Activated CD4-positive, alpha-beta memory T cell treated with anti-CD3 and anti-CD28 coated beads for 36 hours (primary cell): ENCODE measurements around the gene KIRREL1. TPM values are rescaled to one million over a fixed set of nuclear protein-coding genes. Genes with fewer than 3 reads are reported as not detected.

Experiments
- CTCF ChIA-PET: fragments of 350-600 bp; sonication (Branson Sonifier 250); formaldehyde crosslinking; loops from one replicate; lab custom pipeline; 2021; ENCODE audit warnings: antibody characterized with exemption, inconsistent platforms; lab: Charles Lee
- POLR2A ChIA-PET: fragments of 350-600 bp; sonication (Branson Sonifier 250); formaldehyde crosslinking; loops from one replicate; lab custom pipeline; 2021; ENCODE audit warnings: antibody characterized with exemption; lab: Charles Lee
- DNase-seq: peaks from one replicate; pipeline ENCODE4 v3.0.0-alpha.2; 2020
- H3K27ac Mint-ChIP-seq: one replicate; pipeline ENCODE4 v1.8.0; 2021; ENCODE audit warnings: mixed read lengths
- H3K27me3 Mint-ChIP-seq: one replicate; pipeline ENCODE4 v1.8.0; 2021; ENCODE audit warnings: mixed read lengths
- H3K36me3 Mint-ChIP-seq: one replicate; pipeline ENCODE4 v1.8.0; 2021; ENCODE audit warnings: mixed read lengths
- H3K4me1 Mint-ChIP-seq: one replicate; pipeline ENCODE4 v1.8.0; 2021; ENCODE audit warnings: low read depth, mixed read lengths
- H3K4me3 Mint-ChIP-seq: one replicate; pipeline ENCODE4 v1.8.0; 2021; ENCODE audit warnings: mild to moderate bottlenecking, mixed read lengths
- H3K9me3 Mint-ChIP-seq: one replicate; pipeline ENCODE4 v1.8.0; 2021; ENCODE audit warnings: mixed read lengths
- intact Hi-C: fragments of 100-400 bp; cut with micrococcal nuclease; formaldehyde crosslinking; loops from one replicate; pipeline ENCODE4 v1.15.1; 2023
- total RNA-seq, 2 experiments: library from RNA; stranded (reverse); gene quantifications; one replicate each; pipeline ENCODE4 v1.2.3, GENCODE V29; 2021

The KIRREL1 gene
- not detected for total RNA-seq

DNA sequence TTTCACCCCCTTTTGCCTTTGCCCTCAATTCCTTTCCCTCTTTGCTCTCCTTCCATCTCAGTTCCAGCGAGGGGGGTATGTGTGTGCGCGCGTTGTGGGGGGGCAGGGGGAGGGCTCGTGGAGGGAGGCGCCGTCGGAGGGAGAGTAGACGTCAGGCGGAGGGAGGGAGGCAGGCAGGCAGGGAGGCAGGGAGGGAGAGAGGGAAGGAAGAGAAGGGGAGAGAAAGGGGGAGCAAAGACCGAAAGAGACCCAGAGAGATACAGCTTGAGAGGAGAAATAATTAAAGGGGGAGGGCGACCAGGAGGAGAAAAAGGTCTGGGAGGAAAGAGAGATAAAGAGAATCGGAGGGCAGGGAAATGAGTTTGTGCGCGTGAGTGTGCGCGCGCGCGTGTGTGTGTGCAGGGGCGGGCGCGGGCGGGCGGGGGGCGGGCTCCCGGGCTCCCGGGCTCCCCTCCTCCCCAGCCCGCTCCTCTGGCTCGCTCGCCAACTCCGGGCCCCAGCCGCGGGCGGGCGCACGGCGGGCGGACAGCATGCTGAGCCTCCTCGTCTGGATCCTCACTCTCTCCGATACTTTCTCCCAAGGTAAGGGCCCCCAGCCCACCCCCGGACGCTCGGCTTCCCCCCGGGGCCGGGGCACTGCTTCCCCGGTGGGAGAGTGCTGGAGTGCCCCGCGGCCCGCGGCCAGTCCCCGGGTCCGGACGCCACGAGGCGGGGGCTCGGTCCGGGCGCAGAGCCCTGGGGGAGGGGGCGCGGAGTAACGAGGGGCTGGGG, at the start of gene KIRREL1:
Gene KIRREL1, plus strand, starts transcription at position 499 of the 771 bp plus-strand sequence. Its CDS starts 32 bp downstream, at position 531.
- POLR2A ChIA-PET, result no interaction called here
- H3K4me3 Mint-ChIP-seq, result no peak within 1 kb of the TSS

DNA sequence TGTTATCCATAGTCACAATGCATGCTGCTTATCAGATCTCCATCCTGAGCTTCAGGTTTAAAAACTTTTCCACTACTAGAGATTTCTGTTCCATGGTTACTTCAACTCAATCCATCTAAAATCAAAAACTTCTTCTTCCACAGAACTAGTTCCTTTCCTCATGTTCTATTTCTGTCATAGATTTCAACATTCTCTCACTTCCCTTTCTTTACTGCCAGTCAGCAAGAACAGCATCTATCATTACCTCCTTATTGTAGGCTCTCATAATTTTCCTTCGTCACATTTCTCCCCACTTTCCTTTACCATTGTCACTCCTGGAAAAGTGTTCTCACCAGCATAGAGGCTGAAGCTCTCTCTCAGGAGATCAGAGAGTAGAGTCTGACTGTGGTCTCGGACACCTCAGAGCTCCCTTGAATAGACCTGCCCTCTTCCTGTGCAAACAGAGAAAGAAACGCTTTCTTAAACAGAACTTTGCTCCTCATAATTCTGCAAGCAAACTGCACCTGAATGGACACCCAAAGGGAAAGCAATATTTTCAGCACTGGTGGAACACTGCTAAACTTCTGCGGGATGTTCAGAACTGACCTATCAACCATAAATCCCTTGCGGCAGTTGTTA, 48.7 kb upstream of the KIRREL1 start:
- ChIA-PET CTCF (interaction anchor here (0.7 kb wide), 1 partner anchor 179 kb away, joined by 3 read pairs; no protein-coding TSS in a partner anchor), POLR2A (no interaction called here)
- intact Hi-C loops, result no loop called here
- peaks cover 16% of the 10 kb centered on the region for H3K27me3 Mint-ChIP-seq
- no peak for DNase-seq
- H3K36me3 Mint-ChIP-seq, result no peaks in the 10 kb centered on the region
- H3K4me3 Mint-ChIP-seq, result no peak overlapping the region
- H3K27ac Mint-ChIP-seq, result no peak overlapping the region
- H3K4me1 Mint-ChIP-seq, result no peaks in the 10 kb centered on the region
- no peaks in the 10 kb centered on the region for H3K9me3 Mint-ChIP-seq

More for the DNA sequence above, at the start of gene KIRREL1:
- no peak within 1 kb of the TSS for H3K27ac Mint-ChIP-seq
- H3K36me3 Mint-ChIP-seq, result no peaks in the 10 kb centered on the region
- DNase-seq, result peak; percentile 13
- no peaks in the 10 kb centered on the region for H3K9me3 Mint-ChIP-seq
- H3K27me3 Mint-ChIP-seq, result peaks cover 33% of the 10 kb centered on the region
- H3K4me1 Mint-ChIP-seq, result peaks cover 2% of the 10 kb centered on the region
- intact Hi-C loops, result loop anchor here (2.0 kb wide), 2 partner anchors 93 to 131 kb away; no protein-coding TSS in a partner anchor
- CTCF ChIA-PET, result interaction anchor here (1.1 to 4.9 kb wide), 9 partner anchors 10 to 413 kb away, joined by 4 to 112 read pairs (median 7); no protein-coding TSS in a partner anchor

DNA sequence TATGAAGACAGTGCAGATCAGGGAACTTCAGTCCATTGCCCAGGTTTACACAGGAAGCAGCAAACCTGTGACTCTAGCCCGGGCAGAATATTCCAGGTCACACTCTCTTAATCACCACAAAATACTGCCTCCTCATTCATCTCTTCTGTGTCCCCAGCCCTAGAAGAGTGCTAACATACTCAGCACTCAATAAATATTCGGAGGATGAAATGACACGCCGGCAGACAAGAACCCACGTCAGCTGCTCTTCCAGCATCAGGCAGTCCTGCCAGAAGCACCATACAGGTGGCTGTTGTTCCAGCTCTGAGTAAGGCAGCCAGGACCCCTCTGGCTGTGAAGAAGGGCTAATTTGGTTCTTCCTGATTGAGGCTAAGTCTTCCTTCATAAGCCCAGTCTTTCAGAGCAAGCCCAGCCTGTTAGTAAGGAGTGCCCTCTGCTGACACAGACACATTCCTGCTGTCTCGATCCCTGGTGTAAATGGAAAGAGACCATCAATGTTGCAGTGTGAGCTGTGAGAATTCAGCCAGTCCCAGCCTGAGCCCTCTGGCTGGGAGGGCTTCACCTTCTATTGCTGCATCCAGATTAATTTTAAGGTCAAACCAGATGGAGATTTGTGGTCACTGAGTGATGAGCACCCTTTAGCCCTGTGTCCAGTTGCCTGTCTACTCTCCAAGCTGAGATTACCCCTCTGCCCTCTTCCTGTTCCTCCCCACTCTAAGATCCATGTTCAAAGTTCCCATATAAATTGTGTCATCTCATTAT, 45.0 kb upstream of the KIRREL1 start:
- H3K27me3 Mint-ChIP-seq, result peaks cover 30% of the 10 kb centered on the region
- POLR2A ChIA-PET, result no interaction called here
- no peaks in the 10 kb centered on the region for H3K4me1 Mint-ChIP-seq
- H3K36me3 Mint-ChIP-seq, result no peaks in the 10 kb centered on the region
- no peaks in the 10 kb centered on the region for H3K9me3 Mint-ChIP-seq
- H3K27ac Mint-ChIP-seq, result no peak overlapping the region
- DNase-seq, result peak; percentile 11
- CTCF ChIA-PET, result interaction anchor here (1.0 kb wide), 1 partner anchor 43 kb away, joined by 3 read pairs; no protein-coding TSS in a partner anchor
- H3K4me3 Mint-ChIP-seq, result no peak overlapping the region
- intact Hi-C loops, result no loop called here

DNA sequence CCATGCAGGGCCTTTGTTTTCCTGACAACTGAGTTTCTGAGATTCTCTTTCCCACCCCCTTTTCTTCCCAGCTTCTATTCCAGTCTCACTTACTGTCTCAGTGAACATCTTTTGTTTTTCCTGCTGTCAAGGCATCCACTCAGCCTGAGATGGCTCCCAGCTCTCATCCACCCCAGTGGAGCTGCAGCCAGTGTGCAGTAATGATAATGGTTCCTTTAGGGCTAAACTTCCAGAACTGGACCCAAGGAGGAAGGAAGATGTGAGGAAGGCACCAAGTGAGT, 44.4 kb upstream of the KIRREL1 start:
- DNase-seq, result no peak
- H3K27me3 Mint-ChIP-seq, result peaks cover 30% of the 10 kb centered on the region
- no peak overlapping the region for H3K27ac Mint-ChIP-seq
- ChIA-PET CTCF (no interaction called here), POLR2A (no interaction called here)
- H3K36me3 Mint-ChIP-seq, result no peaks in the 10 kb centered on the region
- no peaks in the 10 kb centered on the region for H3K4me1 Mint-ChIP-seq
- intact Hi-C loops, result no loop called here
- H3K4me3 Mint-ChIP-seq, result no peak overlapping the region
- no peaks in the 10 kb centered on the region for H3K9me3 Mint-ChIP-seq

DNA sequence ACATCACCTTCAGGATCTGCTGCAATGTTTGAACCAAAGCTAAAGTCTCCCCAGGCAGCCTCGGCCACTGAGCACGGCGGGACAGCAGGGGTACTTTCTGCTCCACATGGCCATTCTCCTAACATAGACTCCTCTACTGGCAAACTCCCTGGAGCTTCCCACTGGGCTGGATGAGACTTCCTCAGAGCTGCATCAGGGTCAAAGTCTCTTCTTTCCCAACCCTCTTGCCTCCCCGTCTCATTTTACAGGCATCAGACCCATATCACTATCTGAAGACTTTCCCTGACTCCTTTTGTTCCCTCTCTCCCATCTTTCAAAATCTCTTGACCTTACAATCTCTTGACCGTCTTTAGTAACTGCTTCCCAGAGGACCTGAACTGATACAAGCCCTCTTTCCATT, 42.2 kb upstream of the KIRREL1 start:
- intact Hi-C loops, result no loop called here
- DNase-seq, result no peak
- ChIA-PET CTCF (interaction anchor here (0.8 to 1.5 kb wide), 2 partner anchors 18 to 40 kb away, joined by 3 to 7 read pairs; no protein-coding TSS in a partner anchor), POLR2A (no interaction called here)
- H3K36me3 Mint-ChIP-seq, result no peaks in the 10 kb centered on the region
- H3K4me3 Mint-ChIP-seq, result no peak overlapping the region
- H3K27me3 Mint-ChIP-seq, result peaks cover 32% of the 10 kb centered on the region
- no peaks in the 10 kb centered on the region for H3K9me3 Mint-ChIP-seq
- no peak overlapping the region for H3K27ac Mint-ChIP-seq
- H3K4me1 Mint-ChIP-seq, result no peaks in the 10 kb centered on the region

DNA sequence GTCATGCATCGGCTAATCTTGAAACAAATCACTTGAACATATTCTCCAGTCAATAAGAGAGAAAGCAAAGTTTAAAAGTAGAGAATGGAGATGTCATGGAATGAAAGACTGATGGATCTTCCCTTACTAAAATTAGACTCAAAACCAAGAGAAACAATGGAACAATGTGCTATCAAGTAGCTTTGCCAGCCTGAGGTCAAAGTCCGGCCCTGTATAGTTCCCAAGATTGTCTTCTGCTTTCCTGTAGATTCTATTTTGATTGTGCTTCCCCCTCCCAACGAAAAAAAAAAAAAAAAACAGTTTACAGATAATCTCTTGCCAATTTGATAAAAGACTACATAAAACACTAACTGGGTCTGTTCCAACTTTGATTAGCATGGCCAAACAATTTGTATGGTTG, 40.8 kb upstream of the KIRREL1 start:
- Mint-ChIP-seq H3K27me3 (peaks cover 32% of the 10 kb centered on the region), H3K9me3 (no peaks in the 10 kb centered on the region), H3K36me3 (no peaks in the 10 kb centered on the region), H3K27ac (no peak overlapping the region), H3K4me1 (no peaks in the 10 kb centered on the region), H3K4me3 (no peak overlapping the region)
- no peak for DNase-seq
- ChIA-PET POLR2A (no interaction called here), CTCF (no interaction called here)
- intact Hi-C loops, result no loop called here

DNA sequence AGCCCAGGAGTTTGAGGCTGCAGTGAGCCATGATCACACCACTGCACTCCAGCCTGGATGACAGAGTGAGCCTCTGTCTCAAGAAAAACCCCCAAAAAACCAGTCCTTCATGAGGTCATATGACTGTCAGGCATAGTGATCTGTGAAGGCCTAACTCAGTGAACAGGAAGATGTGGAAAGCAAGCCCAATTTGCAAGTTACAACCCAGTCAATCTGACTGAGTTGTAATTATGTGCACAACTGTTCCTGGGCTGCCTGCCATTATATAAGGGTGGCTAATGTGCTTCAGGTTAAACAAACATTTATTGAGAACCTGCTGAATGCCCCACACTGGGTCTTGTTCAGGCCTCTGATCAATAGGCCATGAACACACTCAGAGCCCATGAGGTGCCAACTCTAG, 38.2 kb upstream of the KIRREL1 start:
- POLR2A ChIA-PET, result no interaction called here
- Mint-ChIP-seq H3K4me1 (no peaks in the 10 kb centered on the region), H3K27me3 (peaks cover 24% of the 10 kb centered on the region), H3K27ac (no peak overlapping the region), H3K9me3 (no peaks in the 10 kb centered on the region), H3K4me3 (no peak overlapping the region), H3K36me3 (no peaks in the 10 kb centered on the region)
- intact Hi-C loops, result no loop called here
- DNase-seq, result no peak
- CTCF ChIA-PET, result no interaction called here

DNA sequence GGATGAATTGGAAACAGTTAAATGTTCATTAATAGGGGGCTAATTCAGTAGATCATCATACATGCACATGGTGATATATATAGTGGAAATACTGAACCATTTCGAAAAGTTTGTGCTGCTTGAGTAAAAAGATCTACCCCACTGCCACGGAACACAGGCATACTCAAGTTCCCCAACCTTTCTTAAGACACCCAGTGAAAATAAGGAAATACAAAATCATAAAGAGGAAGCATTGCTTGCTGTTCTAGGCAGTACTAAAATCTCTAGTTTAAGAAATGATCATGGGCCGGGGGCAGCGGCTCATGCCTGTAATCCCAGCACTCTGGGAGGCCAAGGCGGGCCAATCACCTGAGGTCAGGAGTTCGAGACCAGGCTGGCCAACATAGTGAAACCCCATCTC, 37.6 kb upstream of the KIRREL1 start:
- intact Hi-C loops, result no loop called here
- DNase-seq, result no peak
- Mint-ChIP-seq H3K36me3 (no peaks in the 10 kb centered on the region), H3K27me3 (peaks cover 24% of the 10 kb centered on the region), H3K4me1 (no peaks in the 10 kb centered on the region), H3K9me3 (no peaks in the 10 kb centered on the region), H3K27ac (no peak overlapping the region), H3K4me3 (no peak overlapping the region)
- POLR2A ChIA-PET, result no interaction called here
- CTCF ChIA-PET, result no interaction called here

DNA sequence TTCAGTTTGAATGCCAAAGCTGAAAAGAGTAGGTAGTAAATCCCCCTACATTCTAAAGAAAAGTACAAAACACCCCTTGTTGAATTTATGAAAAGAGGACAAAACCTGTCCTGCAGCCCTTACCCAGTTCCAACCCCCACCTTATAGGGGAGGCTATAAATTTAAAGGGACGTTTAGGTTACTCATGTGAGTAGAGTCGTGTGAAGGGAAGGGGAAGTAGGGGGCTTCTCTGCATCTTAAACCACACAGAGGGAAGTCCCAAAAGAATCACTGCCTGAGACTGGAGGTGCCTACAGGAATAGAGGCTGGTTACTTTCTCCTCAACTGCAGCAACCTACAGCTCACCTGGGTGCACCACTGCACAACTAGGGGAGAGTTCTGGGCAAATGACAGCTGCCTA, 36.7 kb upstream of the KIRREL1 start:
- ChIA-PET CTCF (interaction anchor here (1.0 to 1.3 kb wide), 2 partner anchors 139 to 168 kb away, joined by 3 read pairs; no protein-coding TSS in a partner anchor), POLR2A (no interaction called here)
- intact Hi-C loops, result no loop called here

DNA sequence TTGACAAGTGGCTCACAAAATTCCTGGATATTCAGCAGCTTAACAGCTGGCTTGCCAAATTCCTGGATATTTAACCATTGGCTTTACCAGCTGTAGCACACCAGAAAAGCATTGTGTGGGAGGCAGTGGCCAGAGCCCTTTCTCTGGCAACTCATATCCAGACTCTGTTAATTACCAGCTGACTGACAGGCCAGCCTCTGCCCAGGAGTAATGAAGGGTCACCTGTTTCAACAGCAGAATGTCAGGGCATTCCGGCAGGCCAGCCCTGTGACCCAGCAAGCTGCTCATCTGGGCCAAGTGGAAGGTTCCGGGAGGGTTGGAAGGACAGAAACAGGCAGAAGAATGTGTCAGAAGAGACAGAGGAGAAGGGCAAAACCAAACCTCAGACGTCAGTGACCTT, 35.2 kb upstream of the KIRREL1 start:
- CTCF ChIA-PET, result interaction anchor here (1.0 to 1.4 kb wide), 3 partner anchors 78 to 163 kb away, joined by 3 to 4 read pairs (median 3); no protein-coding TSS in a partner anchor
- Mint-ChIP-seq H3K36me3 (no peaks in the 10 kb centered on the region), H3K4me1 (peaks cover 5% of the 10 kb centered on the region), H3K9me3 (no peaks in the 10 kb centered on the region), H3K4me3 (no peak overlapping the region), H3K27me3 (peaks cover 17% of the 10 kb centered on the region), H3K27ac (no peak overlapping the region)
- intact Hi-C loops, result no loop called here
- POLR2A ChIA-PET, result no interaction called here
- DNase-seq, result no peak

More for the DNA sequence above, 36.7 kb upstream of the KIRREL1 start:
- H3K36me3 Mint-ChIP-seq, result no peaks in the 10 kb centered on the region
- no peak overlapping the region for H3K4me3 Mint-ChIP-seq
- no peak for DNase-seq
- H3K27me3 Mint-ChIP-seq, result peaks cover 18% of the 10 kb centered on the region
- no peaks in the 10 kb centered on the region for H3K9me3 Mint-ChIP-seq
- H3K4me1 Mint-ChIP-seq, result no peaks in the 10 kb centered on the region
- no peak overlapping the region for H3K27ac Mint-ChIP-seq

DNA sequence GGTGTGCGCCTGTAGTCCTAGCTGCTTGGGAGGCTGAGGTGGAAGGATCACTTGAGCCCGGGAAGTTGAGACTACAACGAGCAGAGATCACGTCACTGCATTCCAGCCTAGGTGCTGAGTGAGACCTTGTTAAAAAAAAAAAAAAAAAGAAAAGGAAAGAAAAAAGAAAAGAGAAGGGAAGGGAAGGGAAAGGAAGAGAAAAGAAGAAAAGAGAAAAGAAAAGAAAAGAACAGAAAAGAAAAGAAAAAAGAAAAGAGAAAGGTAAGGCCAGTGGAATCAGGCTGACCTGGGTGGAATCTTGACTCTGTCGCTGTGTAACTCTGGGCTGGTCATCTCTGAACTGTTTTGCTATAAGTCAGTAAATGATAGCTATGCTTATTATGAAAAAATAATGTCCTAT, 33.7 kb upstream of the KIRREL1 start:
- Mint-ChIP-seq H3K4me3 (no peak overlapping the region), H3K27ac (no peak overlapping the region), H3K36me3 (no peaks in the 10 kb centered on the region), H3K9me3 (no peaks in the 10 kb centered on the region), H3K4me1 (peaks cover 5% of the 10 kb centered on the region), H3K27me3 (peaks cover 17% of the 10 kb centered on the region)
- no peak for DNase-seq
- intact Hi-C loops, result loop anchor here (5.0 to 10.0 kb wide), 2 partner anchors 75 to 128 kb away; no protein-coding TSS in a partner anchor
- ChIA-PET CTCF (interaction anchor here (1.1 to 2.6 kb wide), 2 partner anchors 10 to 165 kb away, joined by 3 to 8 read pairs; no protein-coding TSS in a partner anchor), POLR2A (no interaction called here)

DNA sequence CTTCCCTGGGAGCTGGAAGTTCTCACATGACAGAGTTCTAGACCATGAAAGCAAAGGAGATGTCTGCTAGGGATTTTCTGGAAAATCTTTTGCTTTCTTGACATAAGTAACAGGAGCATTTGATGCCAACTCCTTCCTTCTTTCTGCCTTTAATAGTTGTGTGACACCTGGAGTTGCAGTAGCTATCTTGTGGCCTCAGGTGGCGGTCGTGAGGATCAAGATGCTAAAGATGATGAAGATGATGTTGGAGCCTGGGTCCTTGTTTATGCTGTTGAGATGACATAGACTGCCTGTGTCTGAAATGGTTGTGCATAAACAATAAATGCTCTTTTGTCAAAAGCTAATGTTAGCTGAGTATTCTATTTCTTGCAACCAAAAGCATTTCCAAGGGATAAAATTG, 32.7 kb upstream of the KIRREL1 start:
- ChIA-PET CTCF (interaction anchor here (0.9 to 2.6 kb wide), 2 partner anchors 161 to 164 kb away, joined by 4 to 8 read pairs; no protein-coding TSS in a partner anchor), POLR2A (no interaction called here)
- Mint-ChIP-seq H3K4me3 (no peak overlapping the region), H3K36me3 (no peaks in the 10 kb centered on the region), H3K27ac (no peak overlapping the region), H3K4me1 (peaks cover 5% of the 10 kb centered on the region), H3K9me3 (no peaks in the 10 kb centered on the region), H3K27me3 (peaks cover 15% of the 10 kb centered on the region)
- intact Hi-C loops, result loop anchor here (5.0 to 10.0 kb wide), 2 partner anchors 74 to 127 kb away; no protein-coding TSS in a partner anchor
- no peak for DNase-seq
